Mesenchymal stem cell (in vitro differentiated cells and primary cell): ENCODE data around the gene LGR6.
A peak's percentile ranks its signal among the peaks of the same experiment; 100 is the strongest.

Experiments
- DNase-seq: peaks from one replicate; pipeline ENCODE4 v3.0.0-alpha.2; 2013
- H2AFZ ChIP-seq: one replicate; pipeline ENCODE4 v1.6.1; 2013; ENCODE audit warnings: low read depth, mild to moderate bottlenecking, control low read depth, inconsistent platforms, low read length, moderate library complexity
- H2AK5ac ChIP-seq: 2 replicates; pipeline ENCODE4 v1.6.1; 2013; ENCODE audit warnings: low read length, moderate library complexity, mild to moderate bottlenecking, inconsistent platforms; ENCODE audit not compliant: severe bottlenecking
- H2BK120ac ChIP-seq: one replicate; pipeline ENCODE4 v1.6.1; 2013; ENCODE audit warnings: low read depth, mild to moderate bottlenecking, inconsistent platforms, low read length, moderate library complexity
- H2BK12ac ChIP-seq, 2 experiments: one replicate each; pipeline ENCODE4 v1.6.1; 2013; ENCODE audit warnings: inconsistent platforms in 2 of 2, low read length in 2 of 2, mild to moderate bottlenecking in 2 of 2, moderate library complexity in 2 of 2, control low read depth in 1 of 2
- H2BK15ac ChIP-seq: one replicate; pipeline ENCODE4 v1.6.1; 2013; ENCODE audit warnings: mild to moderate bottlenecking, low read depth, inconsistent platforms; ENCODE audit not compliant: poor library complexity, severe bottlenecking
- H2BK5ac ChIP-seq: 2 replicates; pipeline ENCODE4 v1.6.1; 2013; ENCODE audit warnings: low read depth, mild to moderate bottlenecking, low read length, control low read depth, inconsistent platforms; ENCODE audit not compliant: poor library complexity, severe bottlenecking
- H3K14ac ChIP-seq, 2 experiments: one replicate each; pipeline ENCODE4 v1.6.1; 2013; ENCODE audit warnings: inconsistent platforms in 2 of 2, low read length in 2 of 2, control low read depth in 1 of 2, mild to moderate bottlenecking in 1 of 2, moderate library complexity in 1 of 2
- H3K18ac ChIP-seq, 2 experiments: one replicate each; pipeline ENCODE4 v1.6.1; 2013; ENCODE audit warnings: inconsistent platforms in 2 of 2, low read length in 2 of 2, control low read depth in 1 of 2, low read depth in 1 of 2, mild to moderate bottlenecking in 1 of 2
- H3K23ac ChIP-seq, 2 experiments: one replicate each; pipeline ENCODE4 v1.6.1; 2013; ENCODE audit warnings: inconsistent platforms in 2 of 2, low read length in 2 of 2, mild to moderate bottlenecking in 2 of 2, moderate library complexity in 2 of 2, control low read depth in 1 of 2
- H3K27ac ChIP-seq: 2 replicates; pipeline ENCODE4 v1.5.1; 2013; ENCODE audit warnings: mild to moderate bottlenecking, moderate library complexity, low read length, control low read depth, inconsistent platforms; ENCODE audit not compliant: poor library complexity, severe bottlenecking
- H3K27me3 ChIP-seq, 2 experiments: 2 replicates each; pipeline versions ENCODE4 v1.6.1 to v1.7.0; 2013; ENCODE audit warnings: low read length in 2 of 2, mild to moderate bottlenecking in 2 of 2, moderate library complexity in 2 of 2, control low read depth in 1 of 2, inconsistent platforms in 1 of 2; ENCODE audit not compliant: control insufficient read depth in 1 of 2, insufficient read depth in 1 of 2
- H3K36me3 ChIP-seq, 2 experiments: 2 replicates each; pipeline versions ENCODE4 v1.6.1 to v1.7.0; 2013; ENCODE audit warnings: low read length in 2 of 2, control low read depth in 1 of 2, inconsistent platforms in 1 of 2, low read depth in 1 of 2, mild to moderate bottlenecking in 1 of 2; ENCODE audit not compliant: insufficient read depth in 2 of 2, control insufficient read depth in 1 of 2
- H3K4ac ChIP-seq, 2 experiments: one replicate each; pipeline ENCODE4 v1.6.1; 2013; ENCODE audit warnings: inconsistent platforms in 2 of 2, low read length in 2 of 2, mild to moderate bottlenecking in 2 of 2, moderate library complexity in 2 of 2, control low read depth in 1 of 2, low read depth in 1 of 2
- H3K4me1 ChIP-seq: 2 replicates; pipeline ENCODE4 v1.6.1; 2013; ENCODE audit warnings: low read depth, low read length, control low read depth; ENCODE audit not compliant: control insufficient read depth, insufficient read depth
- H3K4me2 ChIP-seq: 2 replicates; pipeline ENCODE4 v1.6.1; 2013; ENCODE audit warnings: low read length, mild to moderate bottlenecking, inconsistent platforms; ENCODE audit not compliant: poor library complexity, severe bottlenecking
- H3K4me3 ChIP-seq, 2 experiments: 2 replicates each; pipeline versions ENCODE4 v1.5.1 to v1.7.0; 2013; ENCODE audit warnings: low read length in 2 of 2, mild to moderate bottlenecking in 2 of 2, control low read depth in 1 of 2, low read depth in 1 of 2; ENCODE audit not compliant: insufficient read depth in 1 of 2
- H3K79me1 ChIP-seq: replicated peaks from 2 replicates; pipeline ENCODE4 v1.6.1; 2013; ENCODE audit warnings: mild to moderate bottlenecking, control low read depth, low read length, inconsistent platforms; ENCODE audit not compliant: poor library complexity, severe bottlenecking
- H3K9ac ChIP-seq: 2 replicates; pipeline ENCODE4 v1.7.0; 2013; ENCODE audit warnings: mild to moderate bottlenecking, low read length, moderate library complexity
- H3K9me3 ChIP-seq: 2 replicates; pipeline ENCODE4 v1.7.0; 2013; ENCODE audit warnings: mild to moderate bottlenecking, low read length; ENCODE audit not compliant: control insufficient read depth
- H4K8ac ChIP-seq: one replicate; pipeline ENCODE4 v1.6.1; 2013; ENCODE audit warnings: inconsistent platforms, mild to moderate bottlenecking, low read length, moderate library complexity
- H4K91ac ChIP-seq: one replicate; pipeline ENCODE4 v1.6.1; 2013; ENCODE audit warnings: mild to moderate bottlenecking, low read length, inconsistent platforms
- WGBS: methylation state at CpG from one replicate; pipeline ENCODE4 v1.1.7; 2013; ENCODE audit warnings: mixed read lengths; 5-methylcytosine and 5-hydroxymethylcytosine counted together

Gene LGR6

GRCh38 chr1:202243006-202243405, 49.4 kb downstream of the LGR6 start:
- WGBS = 77% methylated on average over 3 of the region's 3 CpGs
- Histone ChIP-seq H4K91ac (no peak overlapping the region), H3K18ac (no peak overlapping the region), H2AFZ (no peak overlapping the region), H3K79me1 (no peaks in the 10 kb centered on the region), H3K14ac (no peak overlapping the region), H2BK15ac (no peak overlapping the region), H2AK5ac (no peak overlapping the region), H3K4me2 (no peak overlapping the region), H4K8ac (no peak overlapping the region), H3K23ac (no peak overlapping the region), H3K36me3 (no peaks in the 10 kb centered on the region), H3K4me1 (peaks cover 12% of the 10 kb centered on the region), H2BK120ac (no peak overlapping the region), H3K9ac (no peak overlapping the region), H2BK12ac (peak overlapping the region in 1 of 2 experiments; percentile 63), H3K9me3 (no peaks in the 10 kb centered on the region), H3K27ac (no peak overlapping the region), H3K4ac (no peak overlapping the region), H2BK5ac (no peak overlapping the region), H3K4me3 (no peak overlapping the region), H3K27me3 (peaks cover 13 to 74% of the 10 kb centered on the region in 2 experiments)
- DNase-seq = no peak

GRCh38 chr1:202244841-202245261, 51.3 kb downstream of the LGR6 start:
- no peak for DNase-seq
- H2BK5ac ChIP-seq = no peak overlapping the region
- no peak overlapping the region for H3K9ac ChIP-seq
- H3K4me1 ChIP-seq = peaks cover 17% of the 10 kb centered on the region
- H2BK15ac ChIP-seq = no peak overlapping the region
- H3K36me3 ChIP-seq = no peaks in the 10 kb centered on the region
- no peak overlapping the region for H3K4ac ChIP-seq
- H3K18ac ChIP-seq = no peak overlapping the region
- no peak overlapping the region for H3K27ac ChIP-seq
- no peak overlapping the region for H3K4me3 ChIP-seq
- no peak overlapping the region for H3K14ac ChIP-seq
- no peak overlapping the region for H2AFZ ChIP-seq
- no peak overlapping the region for H4K8ac ChIP-seq
- H2BK12ac ChIP-seq = no peak overlapping the region
- no peak overlapping the region for H2AK5ac ChIP-seq
- no peaks in the 10 kb centered on the region for H3K9me3 ChIP-seq
- 85% methylated on average over 9 of the region's 9 CpGs for WGBS
- H3K27me3 ChIP-seq = peaks cover 13 to 80% of the 10 kb centered on the region in 2 experiments
- H3K79me1 ChIP-seq = no peaks in the 10 kb centered on the region
- H2BK120ac ChIP-seq = no peak overlapping the region
- H3K23ac ChIP-seq = no peak overlapping the region
- no peak overlapping the region for H4K91ac ChIP-seq
- no peak overlapping the region for H3K4me2 ChIP-seq

- H3K27me3 ChIP-seq = peaks cover 13 to 78% of the 10 kb centered on the region in 2 experiments
- H3K9me3 ChIP-seq = no peaks in the 10 kb centered on the region
- no peak overlapping the region for H3K4me3 ChIP-seq
- H3K14ac ChIP-seq = no peak overlapping the region
- no peak overlapping the region for H3K18ac ChIP-seq
- H2AFZ ChIP-seq = no peak overlapping the region
- H2BK120ac ChIP-seq = no peak overlapping the region
- 91% methylated on average over 8 of the region's 8 CpGs for WGBS
- no peak overlapping the region for H3K4me2 ChIP-seq
- H4K8ac ChIP-seq = no peak overlapping the region
- H3K36me3 ChIP-seq = no peaks in the 10 kb centered on the region
- no peaks in the 10 kb centered on the region for H3K79me1 ChIP-seq
- no peak overlapping the region for H4K91ac ChIP-seq
- peaks cover 17% of the 10 kb centered on the region for H3K4me1 ChIP-seq
- no peak overlapping the region for H2BK12ac ChIP-seq
- no peak overlapping the region for H3K9ac ChIP-seq
- no peak overlapping the region for H2BK5ac ChIP-seq
- no peak overlapping the region for H3K4ac ChIP-seq
- DNase-seq = no peak
- no peak overlapping the region for H2AK5ac ChIP-seq
- no peak overlapping the region for H3K23ac ChIP-seq
- no peak overlapping the region for H3K27ac ChIP-seq
- no peak overlapping the region for H2BK15ac ChIP-seq
Measured at GRCh38 chr1:202245391-202245790, 51.8 kb downstream of the LGR6 start.

GRCh38 chr1:202247104-202247503, 53.5 kb downstream of the LGR6 start:
- 89% methylated on average over 6 of the region's 6 CpGs for WGBS
- H3K4me3 ChIP-seq = no peak overlapping the region
- no peak overlapping the region for H2AK5ac ChIP-seq
- H3K27ac ChIP-seq = no peak overlapping the region
- H4K8ac ChIP-seq = no peak overlapping the region
- no peak for DNase-seq
- H2BK12ac ChIP-seq = no peak overlapping the region
- H3K14ac ChIP-seq = no peak overlapping the region
- no peak overlapping the region for H3K23ac ChIP-seq
- no peak overlapping the region for H2BK120ac ChIP-seq
- H3K9ac ChIP-seq = no peak overlapping the region
- no peaks in the 10 kb centered on the region for H3K79me1 ChIP-seq
- H2AFZ ChIP-seq = no peak overlapping the region
- no peak overlapping the region for H3K4ac ChIP-seq
- H3K4me2 ChIP-seq = no peak overlapping the region
- no peaks in the 10 kb centered on the region for H3K9me3 ChIP-seq
- H4K91ac ChIP-seq = no peak overlapping the region
- no peaks in the 10 kb centered on the region for H3K36me3 ChIP-seq
- peaks cover 8 to 78% of the 10 kb centered on the region in 2 experiments for H3K27me3 ChIP-seq
- no peak overlapping the region for H2BK15ac ChIP-seq
- peaks cover 13% of the 10 kb centered on the region for H3K4me1 ChIP-seq
- no peak overlapping the region for H2BK5ac ChIP-seq
- no peak overlapping the region for H3K18ac ChIP-seq
